M059J (cell line): Measurements from ENCODE around the gene CSGALNACT2. TPM values are rescaled to one million over a fixed set of nuclear protein-coding genes. Genes with fewer than 3 reads are reported as not detected.

ENCODE experiments used
- DNase-seq: peaks from one replicate; pipeline ENCODE4 v3.0.0-alpha.2; 2012; ENCODE audit warnings: low read depth
- total RNA-seq: library from RNA; depleted of rRNA; stranded (reverse); fragments of >200 nt; shearing (Covaris generic); gene quantifications from 2 replicates; pipeline ENCODE4 v1.2.3, GENCODE V29; 2014

The CSGALNACT2 gene
- total RNA-seq, 1 experiment from 2014 or later, result 4.5 TPM

DNA sequence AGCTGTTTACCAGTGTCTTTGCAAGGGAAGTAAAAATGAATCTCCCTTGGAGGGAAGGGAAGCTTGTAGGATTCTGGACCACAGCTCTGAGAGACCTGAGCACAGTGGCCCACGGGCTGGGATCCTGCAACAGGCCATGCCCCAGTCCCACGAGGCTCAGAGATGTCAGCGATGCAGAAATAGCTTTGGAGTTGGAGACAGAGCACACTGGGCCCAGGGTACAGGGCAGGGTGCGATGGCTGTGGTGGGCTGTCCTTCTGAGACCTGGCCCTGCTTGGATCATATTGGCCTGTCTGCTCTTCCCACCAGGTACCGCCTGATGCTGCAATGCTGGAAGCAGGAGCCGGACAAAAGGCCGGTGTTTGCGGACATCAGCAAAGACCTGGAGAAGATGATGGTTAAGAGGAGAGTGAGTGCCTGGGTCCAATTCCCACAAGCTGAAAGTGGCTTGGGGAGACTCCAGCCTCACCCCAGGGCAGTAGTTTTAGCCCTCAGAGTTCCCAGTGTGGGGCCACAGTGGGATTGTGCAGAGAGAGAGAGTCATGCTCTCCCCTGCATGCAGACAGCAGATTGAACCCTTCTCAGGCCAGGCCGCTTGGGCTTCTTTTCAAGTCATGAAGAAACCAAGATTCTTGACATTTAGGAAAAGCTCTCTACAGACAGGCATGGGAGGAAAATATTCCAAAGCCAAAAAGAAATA is 13.5 kb upstream of the CSGALNACT2 start:
- DNase-seq, result no peak

DNA sequence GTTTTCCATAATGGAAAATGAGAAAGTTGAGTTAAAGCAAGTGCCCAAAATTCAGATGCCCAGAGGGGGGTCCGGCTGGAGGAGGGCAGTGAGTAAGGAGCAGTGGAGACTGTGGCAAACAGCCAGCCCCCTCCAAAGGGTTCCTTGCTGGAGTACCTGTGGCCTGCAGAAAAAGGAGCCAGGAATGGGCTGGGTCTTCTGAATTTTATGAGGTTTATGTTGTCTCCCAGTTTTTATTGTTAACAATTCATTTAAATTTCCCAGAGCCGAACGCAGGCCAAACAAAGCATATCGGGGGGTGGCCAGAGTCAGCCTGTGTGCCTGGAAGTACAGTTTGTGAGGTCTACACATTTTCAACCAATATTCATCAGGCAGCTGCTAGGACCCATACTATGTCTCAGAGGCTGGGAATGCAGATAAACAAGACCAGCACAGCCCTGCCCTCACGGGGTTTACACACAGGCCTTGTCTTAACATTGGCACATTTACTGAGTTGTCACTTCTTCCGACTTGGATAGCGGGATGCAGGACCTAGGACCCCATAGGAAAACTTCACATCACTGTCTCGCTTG is 12.9 kb upstream of the CSGALNACT2 start:
- DNase-seq, result no peak

GRCh38 chr10:43125881-43126731 is 12.1 kb upstream of the CSGALNACT2 start:
- DNase-seq, result no peak

GRCh38 chr10:43126759-43127424 is 11.4 kb upstream of the CSGALNACT2 start:
- DNase-seq, result no peak

GRCh38 chr10:43127442-43127841 is 10.8 kb upstream of the CSGALNACT2 start:
- DNase-seq, result no peak

DNA sequence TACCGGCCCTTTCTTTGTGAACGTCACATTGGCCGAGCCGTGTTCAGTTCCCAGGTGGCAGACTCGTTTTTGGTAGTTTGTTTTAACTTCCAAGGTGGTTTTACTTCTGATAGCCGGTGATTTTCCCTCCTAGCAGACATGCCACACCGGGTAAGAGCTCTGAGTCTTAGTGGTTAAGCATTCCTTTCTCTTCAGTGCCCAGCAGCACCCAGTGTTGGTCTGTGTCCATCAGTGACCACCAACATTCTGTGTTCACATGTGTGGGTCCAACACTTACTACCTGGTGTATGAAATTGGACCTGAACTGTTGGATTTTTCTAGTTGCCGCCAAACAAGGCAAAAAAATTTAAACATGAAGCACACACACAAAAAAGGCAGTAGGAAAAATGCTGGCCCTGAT is 9.9 kb upstream of the CSGALNACT2 start:
- DNase-seq, result peak; percentile 25

DNA sequence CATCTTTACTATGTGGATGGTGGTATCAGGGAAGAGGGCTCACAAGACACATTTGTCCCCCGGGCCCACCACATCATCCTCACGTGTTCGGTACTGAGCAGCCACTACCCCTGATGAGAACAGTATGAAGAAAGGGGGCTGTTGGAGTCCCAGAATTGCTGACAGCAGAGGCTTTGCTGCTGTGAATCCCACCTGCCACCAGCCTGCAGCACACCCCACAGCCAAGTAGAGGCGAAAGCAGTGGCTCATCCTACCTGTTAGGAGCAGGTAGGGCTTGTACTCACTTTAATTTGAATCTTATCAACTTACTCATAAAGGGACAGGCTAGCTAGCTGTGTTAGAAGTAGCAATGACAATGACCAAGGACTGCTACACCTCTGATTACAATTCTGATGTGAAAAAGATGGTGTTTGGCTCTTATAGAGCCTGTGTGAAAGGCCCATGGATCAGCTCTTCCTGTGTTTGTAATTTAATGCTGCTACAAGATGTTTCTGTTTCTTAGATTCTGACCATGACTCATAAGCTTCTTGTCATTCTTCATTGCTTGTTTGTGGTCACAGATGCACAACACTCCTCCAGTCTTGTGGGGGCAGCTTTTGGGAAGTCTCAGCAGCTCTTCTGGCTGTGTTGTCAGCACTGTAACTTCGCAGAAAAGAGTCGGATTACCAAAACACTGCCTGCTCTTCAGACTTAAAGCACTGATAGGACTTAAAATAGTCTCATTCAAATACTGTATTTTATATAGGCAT is 9.1 kb upstream of the CSGALNACT2 start:
- DNase-seq, result peak; percentile 93

DNA sequence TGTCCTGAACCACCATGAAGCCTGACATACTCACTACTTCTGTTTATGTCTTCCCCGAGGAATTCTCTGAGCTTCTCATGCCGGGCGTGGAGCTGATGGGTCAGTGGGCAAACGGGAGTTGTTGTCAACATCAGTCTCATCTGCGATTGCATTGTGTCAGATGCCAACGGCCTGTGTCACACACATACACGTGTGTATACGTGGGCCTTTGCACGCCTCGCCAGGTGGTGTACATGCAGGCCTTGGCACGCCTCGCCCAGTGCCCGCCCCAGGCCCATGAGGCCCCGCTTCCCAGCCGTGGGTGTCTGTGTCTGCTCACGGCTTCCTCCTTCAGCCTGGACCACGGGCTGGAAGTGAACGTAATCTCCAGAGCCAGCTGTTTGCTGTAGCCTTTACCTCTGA is 7.5 kb upstream of the CSGALNACT2 start:
- DNase-seq, result no peak

DNA sequence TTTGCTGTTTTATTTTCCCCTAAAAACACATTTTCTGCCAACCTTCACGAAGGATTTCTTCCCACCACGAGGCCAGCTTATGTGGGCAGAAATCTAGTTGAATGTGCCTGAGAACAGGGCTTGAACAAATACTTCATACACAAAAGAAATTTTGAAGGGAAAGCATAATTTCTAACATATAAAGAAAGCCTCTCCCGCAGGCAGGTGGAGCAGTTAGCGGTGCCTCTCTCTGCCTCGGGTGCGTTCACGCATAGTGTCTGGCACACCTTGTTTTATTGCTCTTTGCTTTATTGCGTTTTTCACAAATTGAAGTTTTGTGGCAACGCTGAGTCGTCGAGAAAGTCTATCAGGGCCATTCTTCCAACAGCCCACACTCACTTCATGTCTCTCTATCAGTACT is 7.0 kb upstream of the CSGALNACT2 start:
- DNase-seq, result no peak

GRCh38 chr10:43131906-43132305 is 6.3 kb upstream of the CSGALNACT2 start:
- DNase-seq, result no peak

DNA sequence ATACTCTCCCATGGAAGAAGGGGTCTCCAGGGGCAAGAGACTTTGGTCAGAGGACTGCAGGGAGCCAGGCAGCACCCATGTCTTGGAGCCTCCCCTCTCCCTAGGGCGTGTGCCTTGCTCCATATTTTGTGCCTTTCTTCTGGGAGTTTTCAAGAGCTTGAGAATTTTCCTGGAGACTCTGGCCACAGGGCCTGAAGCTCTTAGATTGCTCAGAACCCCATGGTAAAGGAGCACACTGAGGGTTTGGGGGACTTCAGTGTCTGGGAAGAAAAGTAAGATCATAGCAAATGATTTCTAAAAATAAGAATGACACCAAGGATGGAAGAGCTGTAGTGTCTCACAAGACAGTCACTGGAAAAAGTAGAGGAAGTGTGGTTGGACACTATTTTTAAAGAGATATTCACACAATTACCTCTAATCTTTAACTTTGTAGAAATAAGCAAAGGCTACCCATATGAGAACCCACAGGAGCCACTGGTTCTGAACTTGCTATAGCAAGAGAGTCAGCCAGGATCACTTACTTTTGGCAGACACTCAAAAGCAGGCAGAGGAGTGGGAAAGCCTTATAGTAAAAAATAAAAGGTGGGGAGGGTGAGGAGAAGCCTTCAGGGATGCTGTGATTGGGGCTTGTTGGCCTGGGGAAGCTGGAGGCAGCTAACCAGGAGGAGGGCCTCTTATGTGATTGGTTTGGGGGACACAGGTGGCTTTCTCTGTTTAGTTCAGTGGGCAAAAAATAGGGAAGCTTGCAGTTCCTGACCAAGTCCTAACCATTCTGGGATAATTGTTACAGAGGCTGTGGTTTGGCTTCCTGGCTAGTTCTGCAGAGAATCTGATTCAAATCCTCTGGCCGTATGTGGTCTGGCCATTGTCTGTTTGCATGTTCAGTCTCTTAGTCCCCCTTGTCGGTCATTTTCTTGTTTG is 5.1 kb upstream of the CSGALNACT2 start:
- DNase-seq, result no peak

DNA sequence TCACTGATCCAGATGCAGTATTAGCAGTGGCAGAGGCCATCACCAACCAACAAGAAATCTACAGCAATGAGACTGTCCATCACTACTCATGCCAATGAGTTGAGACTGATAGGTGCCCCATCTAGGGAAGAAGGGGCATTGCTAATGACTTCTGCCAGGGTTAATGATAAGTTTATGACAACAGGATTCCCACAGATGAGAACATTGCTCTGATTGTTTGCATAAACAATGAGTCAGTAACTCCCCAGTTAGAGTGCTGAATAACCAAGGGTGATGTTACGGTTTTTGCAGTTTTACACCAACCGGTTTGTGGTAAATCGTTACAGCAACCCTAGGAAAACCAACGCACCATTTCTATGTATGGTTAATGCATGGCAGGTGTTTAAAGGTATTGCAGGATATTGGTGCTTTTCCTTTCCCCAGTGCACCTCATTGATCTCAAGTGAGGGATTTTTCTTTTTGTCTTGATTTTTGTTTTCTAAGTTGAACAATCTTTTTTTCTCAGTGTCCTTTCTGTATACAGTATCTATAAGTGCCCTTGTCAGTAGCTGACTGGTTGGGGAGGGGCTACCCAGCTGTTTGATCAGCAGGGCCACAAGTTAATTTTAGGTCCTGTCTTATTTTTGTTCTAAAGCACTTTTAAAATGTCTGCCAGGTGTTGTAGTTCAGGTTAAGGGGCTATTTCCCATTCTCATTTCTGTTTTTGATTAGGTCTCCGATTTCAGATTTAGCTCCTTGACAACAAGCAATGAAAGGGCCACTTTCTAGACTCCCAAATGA is 3.9 kb upstream of the CSGALNACT2 start:
- peak; percentile 19 for DNase-seq

DNA sequence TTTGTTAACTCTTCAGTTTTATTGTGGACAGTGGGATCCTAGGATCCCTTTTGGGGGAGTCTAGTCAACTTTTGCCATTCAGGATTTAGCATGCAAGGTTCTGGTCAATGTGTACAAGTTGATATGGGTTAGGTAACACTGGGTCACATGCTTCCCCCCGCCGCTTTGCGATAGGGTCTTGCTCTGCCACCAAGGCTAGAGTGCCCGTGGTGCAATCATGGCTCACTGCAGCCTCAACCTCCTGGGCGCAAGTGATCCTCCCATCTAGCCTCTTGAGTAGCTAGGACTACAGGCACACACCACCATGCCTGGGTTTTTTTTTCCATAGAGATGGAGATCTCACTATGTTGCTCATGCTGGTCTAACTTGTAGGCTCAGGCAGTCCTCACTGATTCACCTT is 3.2 kb upstream of the CSGALNACT2 start:
- no peak for DNase-seq

- DNase-seq, result no peak
Measured at GRCh38 chr10:43135656-43136055, 2.6 kb upstream of the CSGALNACT2 start.

GRCh38 chr10:43136432-43136831 is 1.8 kb upstream of the CSGALNACT2 start:
- DNase-seq, result no peak

GRCh38 chr10:43136995-43137716 is 1.1 kb upstream of the CSGALNACT2 start:
- DNase-seq, result peak; percentile 14

- peak; percentile 37 for DNase-seq
Measured at GRCh38 chr10:43137717-43138020, 576 bp upstream of the CSGALNACT2 start.

DNA sequence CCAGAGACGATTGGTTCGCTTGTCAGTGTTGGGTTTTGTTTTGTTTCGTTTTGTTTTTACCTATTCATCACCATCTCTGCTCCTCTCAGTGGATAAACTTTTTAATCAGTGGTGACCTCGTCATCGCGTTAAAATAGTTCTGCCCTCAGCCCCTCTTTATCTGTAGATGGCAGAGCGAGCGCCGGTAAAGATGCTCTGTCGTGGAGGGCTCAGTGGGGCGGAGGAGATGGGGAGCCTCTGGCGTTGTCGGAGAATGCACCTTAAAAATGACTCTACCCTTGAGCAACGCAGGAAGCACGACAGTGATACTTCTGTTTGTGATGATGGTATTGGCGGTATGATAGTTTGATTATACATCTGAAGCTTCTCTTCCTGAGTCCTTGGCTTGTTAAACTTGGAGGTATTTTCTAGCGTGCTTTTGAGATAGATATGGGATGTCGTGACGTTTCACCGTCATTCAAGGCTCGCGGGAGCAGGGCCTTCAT is 554 bp downstream of the CSGALNACT2 start:
- peak; percentile 60 for DNase-seq

- DNase-seq, result no peak
Measured at GRCh38 chr10:43141421-43141820, 3.2 kb downstream of the CSGALNACT2 start.
